Neural progenitor cell (in vitro differentiated cells): Measurements from ENCODE around the gene CCNY. TPM values are rescaled to one million over a fixed set of nuclear protein-coding genes. Genes with fewer than 3 reads are reported as not detected.

Experiments used
- DNase-seq: peaks from one replicate; pipeline ENCODE4 v3.0.0-alpha.2; 2016; ENCODE audit warnings: low spot score
- H2AFZ ChIP-seq: fragments of 200-600 bp; sonication (generic); replicated peaks from 2 replicates; pipeline ENCODE4 v1.6.1; 2016; ENCODE audit warnings: antibody characterized with exemption
- H3F3A ChIP-seq: fragments of 200-600 bp; sonication (generic); 2 replicates; pipeline ENCODE4 v1.6.1; 2016; ENCODE audit warnings: antibody characterized with exemption, low read depth
- H3K27ac ChIP-seq: fragments of 200-600 bp; sonication (generic); 2 replicates; pipeline ENCODE4 v1.5.1; 2016; ENCODE audit warnings: mild to moderate bottlenecking
- H3K27me3 ChIP-seq: fragments of 200-600 bp; sonication (generic); 2 replicates; pipeline ENCODE4 v1.6.1; 2016; ENCODE audit warnings: mild to moderate bottlenecking, moderate library complexity
- H3K36me3 ChIP-seq: fragments of 200-600 bp; sonication (generic); 2 replicates; pipeline ENCODE4 v1.5.1; 2016
- H3K4me1 ChIP-seq: fragments of 200-600 bp; sonication (generic); 2 replicates; pipeline ENCODE4 v1.6.1; 2016; ENCODE audit warnings: mixed run types
- H3K4me2 ChIP-seq: fragments of 200-600 bp; sonication (generic); 2 replicates; pipeline ENCODE4 v1.6.1; 2016
- H3K4me3 ChIP-seq: fragments of 200-600 bp; sonication (generic); 2 replicates; pipeline ENCODE4 v1.5.1; 2016
- H3K79me2 ChIP-seq: fragments of 200-600 bp; sonication (generic); 2 replicates; pipeline ENCODE4 v1.6.1; 2016; ENCODE audit warnings: low read depth
- H3K9ac ChIP-seq: fragments of 200-600 bp; sonication (generic); 2 replicates; pipeline ENCODE4 v1.6.1; 2016
- H3K9me3 ChIP-seq: fragments of 200-600 bp; sonication (generic); 2 replicates; pipeline ENCODE4 v1.5.1; 2016; ENCODE audit warnings: low read depth
- H4K20me1 ChIP-seq: fragments of 200-600 bp; sonication (generic); 2 replicates; pipeline ENCODE4 v1.6.1; 2016; ENCODE audit warnings: low read depth
- H3K27ac Mint-ChIP-seq: 3 replicates; pipeline ENCODE4 v1.8.0; 2021; ENCODE audit warnings: mixed read lengths
- H3K27me3 Mint-ChIP-seq: 2 replicates; pipeline ENCODE4 v1.8.0; 2022; ENCODE audit warnings: low read depth, mild to moderate bottlenecking, inconsistent platforms, moderate library complexity, mixed read lengths; ENCODE audit not compliant: insufficient read depth
- H3K36me3 Mint-ChIP-seq: 3 replicates; pipeline ENCODE4 v1.8.0; 2021; ENCODE audit warnings: mixed read lengths
- H3K4me1 Mint-ChIP-seq: 3 replicates; pipeline ENCODE4 v1.8.0; 2021; ENCODE audit warnings: mixed read lengths
- H3K4me3 Mint-ChIP-seq: 3 replicates; pipeline ENCODE4 v1.8.0; 2021; ENCODE audit warnings: mild to moderate bottlenecking, moderate library complexity, mixed read lengths
- H3K9me3 Mint-ChIP-seq: 3 replicates; pipeline ENCODE4 v1.8.0; 2020; ENCODE audit warnings: mixed read lengths
- CTCF ChIP-seq: fragments of 200-600 bp; sonication (generic); IDR thresholded peaks from 2 replicates; pipeline ENCODE4 v1.5.1; 2017; ENCODE audit warnings: antibody characterized with exemption, mild to moderate bottlenecking
- EZH2 ChIP-seq: fragments of 200-600 bp; sonication (generic); IDR thresholded peaks from 2 replicates; pipeline ENCODE4 v1.6.1; 2017; ENCODE audit warnings: antibody characterized with exemption, mild to moderate bottlenecking, moderate library complexity
- EZH2phosphoT487 ChIP-seq: fragments of 200-600 bp; sonication (generic); IDR thresholded peaks from 2 replicates; pipeline ENCODE4 v1.6.1; 2017; ENCODE audit warnings: antibody characterized with exemption
- total RNA-seq: library from RNA; depleted of rRNA; stranded (reverse); fragments of >200 nt; gene quantifications from 2 replicates; pipeline ENCODE4 v1.2.3, GENCODE V29; 2015; ENCODE audit warnings: low replicate concordance

CCNY gene
- total RNA-seq, 1 donor from 2014 or later, result 46.7 TPM

- H3F3A ChIP-seq, result no peaks in the 10 kb centered on the region
- no peaks in the 10 kb centered on the region for H4K20me1 ChIP-seq
- DNase-seq, result no peak
- Mint-ChIP-seq H3K4me3 (no peak overlapping the region), H3K27ac (no peak overlapping the region), H3K9me3 (no peaks in the 10 kb centered on the region), H3K36me3 (peaks cover 2% of the 10 kb centered on the region), H3K27me3 (peaks cover 7% of the 10 kb centered on the region), H3K4me1 (no peaks in the 10 kb centered on the region)
- no peaks in the 10 kb centered on the region for H3K9me3 ChIP-seq
- H3K9ac ChIP-seq, result no peak overlapping the region
- no peak overlapping the region for H3K4me2 ChIP-seq
- no peak overlapping the region for H3K27ac ChIP-seq
- H3K79me2 ChIP-seq, result no peaks in the 10 kb centered on the region
- TF ChIP-seq CTCF (no peak), EZH2 (no peak), EZH2phosphoT487 (no peak)
- H3K36me3 ChIP-seq, result no peaks in the 10 kb centered on the region
- no peaks in the 10 kb centered on the region for H3K27me3 ChIP-seq
- no peak overlapping the region for H2AFZ ChIP-seq
- no peaks in the 10 kb centered on the region for H3K4me1 ChIP-seq
- no peak overlapping the region for H3K4me3 ChIP-seq
Observed at GRCh38 chr10:35581655-35582054, 245.3 kb downstream of the CCNY start.

GRCh38 chr10:35584946-35585345, 248.6 kb downstream of the CCNY start:
- H3F3A ChIP-seq, result no peaks in the 10 kb centered on the region
- H3K4me3 ChIP-seq, result no peak overlapping the region
- Mint-ChIP-seq H3K4me1 (no peaks in the 10 kb centered on the region), H3K36me3 (no peaks in the 10 kb centered on the region), H3K27me3 (peaks cover 3% of the 10 kb centered on the region), H3K27ac (no peak overlapping the region), H3K4me3 (no peak overlapping the region), H3K9me3 (no peaks in the 10 kb centered on the region)
- H3K27ac ChIP-seq, result no peak overlapping the region
- no peak for DNase-seq
- H2AFZ ChIP-seq, result no peak overlapping the region
- H3K4me2 ChIP-seq, result no peak overlapping the region
- no peaks in the 10 kb centered on the region for H3K79me2 ChIP-seq
- no peaks in the 10 kb centered on the region for H3K4me1 ChIP-seq
- H3K9me3 ChIP-seq, result no peaks in the 10 kb centered on the region
- H4K20me1 ChIP-seq, result no peaks in the 10 kb centered on the region
- TF ChIP-seq EZH2, result no peak
- no peak for TF ChIP-seq EZH2phosphoT487
- no peak for TF ChIP-seq CTCF
- H3K36me3 ChIP-seq, result no peaks in the 10 kb centered on the region
- no peaks in the 10 kb centered on the region for H3K27me3 ChIP-seq
- H3K9ac ChIP-seq, result no peak overlapping the region

DNA sequence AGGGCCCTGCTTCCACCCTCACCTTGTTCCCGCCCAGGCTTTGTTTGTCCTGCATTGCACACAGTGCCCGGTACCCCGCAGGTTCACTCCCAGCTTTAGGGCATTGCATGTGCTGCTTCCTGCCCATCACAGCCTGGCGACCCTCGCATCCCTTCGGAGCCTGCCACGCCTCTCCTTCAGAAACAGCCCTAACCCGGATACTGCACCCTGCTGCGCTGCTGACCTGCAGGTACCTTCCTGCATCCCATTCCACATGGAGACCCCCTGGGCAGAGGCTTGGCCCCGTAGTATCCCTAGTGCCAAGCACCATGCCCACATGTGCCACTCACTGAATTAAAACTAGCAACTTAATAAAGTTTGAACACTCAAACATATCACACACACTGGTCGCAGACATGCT, 249.0 kb downstream of the CCNY start:
- H3K9me3 ChIP-seq, result no peaks in the 10 kb centered on the region
- no peaks in the 10 kb centered on the region for H3F3A ChIP-seq
- Mint-ChIP-seq H3K27me3 (peaks cover 3% of the 10 kb centered on the region), H3K4me3 (no peak overlapping the region), H3K27ac (no peak overlapping the region), H3K36me3 (no peaks in the 10 kb centered on the region), H3K4me1 (no peaks in the 10 kb centered on the region), H3K9me3 (no peaks in the 10 kb centered on the region)
- no peaks in the 10 kb centered on the region for H3K79me2 ChIP-seq
- H2AFZ ChIP-seq, result no peak overlapping the region
- H4K20me1 ChIP-seq, result no peaks in the 10 kb centered on the region
- no peak overlapping the region for H3K4me3 ChIP-seq
- TF ChIP-seq EZH2, result no peak
- no peak for TF ChIP-seq CTCF
- TF ChIP-seq EZH2phosphoT487, result no peak
- no peak overlapping the region for H3K4me2 ChIP-seq
- H3K9ac ChIP-seq, result no peak overlapping the region
- H3K36me3 ChIP-seq, result no peaks in the 10 kb centered on the region
- no peak overlapping the region for H3K27ac ChIP-seq
- no peak for DNase-seq
- no peaks in the 10 kb centered on the region for H3K27me3 ChIP-seq
- H3K4me1 ChIP-seq, result no peaks in the 10 kb centered on the region
